NCI-H1092 treated with DMSO at 0.1 percent for 48 hours (cell line): Measurements from ENCODE around the gene RORC.
"Not testable (repeated sequence)": the region's sequence is repeated elsewhere in the genome, so short reads cannot be mapped to it uniquely, and the experiment has no call there.

Source experiments
- DNase-seq: peaks from one replicate; lab custom pipeline; 2025; lab: John Stamatoyannopoulos, UW

RORC gene

GRCh38 chr1:151774256-151774922 is 57.2 kb downstream of the RORC start:
- DNase-seq: no peak

GRCh38 chr1:151773702-151774101 is 57.9 kb downstream of the RORC start:
- no peak for DNase-seq

GRCh38 chr1:151769270-151769669 is 62.3 kb downstream of the RORC start:
- DNase-seq: not testable (repeated sequence)

- not testable (repeated sequence) for DNase-seq
Observed at GRCh38 chr1:151768351-151769066, 63.1 kb downstream of the RORC start.

GRCh38 chr1:151763990-151764389 is 67.6 kb downstream of the RORC start:
- DNase-seq: no peak

GRCh38 chr1:151762941-151763921 is 68.4 kb downstream of the RORC start, which contains the start of gene MRPL9:
Gene MRPL9, minus strand, starts transcription at chr1:151763496. Its CDS starts 17 bp downstream, at chr1:151763479.
- DNase-seq: peak; percentile 87

GRCh38 chr1:151760597-151761385 is 70.8 kb downstream of the RORC start:
- DNase-seq: no peak

- DNase-seq: no peak
Observed at GRCh38 chr1:151759241-151759640, 72.4 kb downstream of the RORC start.

GRCh38 chr1:151756291-151756690 is 75.3 kb downstream of the RORC start:
- DNase-seq: no peak
